Endothelial cell of umbilical vein (primary cell): ENCODE measurements around the gene SRL. TPM values are rescaled to one million over a fixed set of nuclear protein-coding genes. Genes with fewer than 3 reads are reported as not detected.

Experiments
- BruUV-seq: library from RNA; stranded (reverse); fragments of 400-500 nt; replicated peaks from 2 replicates; lab custom pipeline; 2021; lab: Mats Ljungman, UMichigan
- CTCF ChIA-PET: fragments of 300-600, 350-600 bp; sonication (Branson Sonifier 250); formaldehyde crosslinking; loops from one replicate; lab custom pipeline; 2021; ENCODE audit warnings: antibody characterized with exemption, inconsistent platforms; lab: Charles Lee
- POLR2A ChIA-PET: fragments of 300-600, 350-600 bp; sonication (Branson Sonifier 250); formaldehyde crosslinking; loops from one replicate; lab custom pipeline; 2021; ENCODE audit warnings: antibody characterized with exemption, inconsistent platforms; lab: Charles Lee
- DNase-seq: peaks from one replicate; pipeline ENCODE4 v3.0.0-alpha.2; 2011; ENCODE audit warnings: low read depth, low spot score
- FAIRE-seq: peaks from 2 replicates; lab custom pipeline; 2011; peaks lifted over from hg19 to GRCh38; lab: Jason Lieb, UNC
- H2AFZ ChIP-seq: 2 replicates; pipeline ENCODE4 v1.6.0; 2012; ENCODE audit warnings: low read depth, low read length, control low read depth, inconsistent platforms
- H3K27ac ChIP-seq: 2 replicates; pipeline ENCODE4 v1.5.1; 2011; ENCODE audit warnings: low read depth, mild to moderate bottlenecking, control low read depth, low read length, moderate library complexity; ENCODE audit not compliant: insufficient read depth
- H3K27me3 ChIP-seq, 2 experiments: 2 replicates each; pipeline versions ENCODE4 v1.6.0 to v1.6.1; 2011; ENCODE audit warnings: low read length in 2 of 2, mixed read lengths in 1 of 2; ENCODE audit not compliant: control insufficient read depth in 2 of 2, insufficient read depth in 2 of 2
- H3K36me3 ChIP-seq, 2 experiments: 2 replicates in 1 of 2; 3 replicates in 1 of 2; pipeline ENCODE4 v1.5.1; 2011; ENCODE audit warnings: low read length in 2 of 2, mild to moderate bottlenecking in 1 of 2, moderate library complexity in 1 of 2; ENCODE audit not compliant: control insufficient read depth in 2 of 2, insufficient read depth in 2 of 2; ENCODE audit errors: extremely low read depth in 1 of 2
- H3K4me1 ChIP-seq: 3 replicates; pipeline ENCODE4 v1.5.1; 2011; ENCODE audit warnings: mild to moderate bottlenecking, low read length; ENCODE audit not compliant: control insufficient read depth, insufficient read depth; ENCODE audit errors: extremely low read depth
- H3K4me2 ChIP-seq: 2 replicates; pipeline ENCODE4 v1.6.1; 2011; ENCODE audit warnings: low read length, control low read depth, mixed read lengths; ENCODE audit not compliant: insufficient read depth
- H3K4me3 ChIP-seq, 3 experiments: fragments of 200-600 bp in 1 of 3; sonication (generic), shearing (Covaris generic) in 1 of 3; replicated peaks in 1 of 3; 2 replicates each; pipeline ENCODE4 v1.5.1; 2011 to 2016; ENCODE audit warnings: control low read depth in 3 of 3, low read length in 3 of 3, mild to moderate bottlenecking in 2 of 3, inconsistent platforms in 1 of 3, low read depth in 1 of 3, moderate library complexity in 1 of 3; ENCODE audit not compliant: insufficient read depth in 1 of 3
- H3K79me2 ChIP-seq: 2 replicates; pipeline ENCODE4 v1.6.0; 2012; ENCODE audit warnings: low read length, inconsistent platforms; ENCODE audit not compliant: control insufficient read depth, insufficient read depth
- H3K9ac ChIP-seq: replicated peaks from 2 replicates; pipeline ENCODE3; 2011; ENCODE audit warnings: low read length, control low read depth; ENCODE audit not compliant: insufficient read depth; ENCODE audit errors: extremely low read depth
- H3K9me1 ChIP-seq: replicated peaks from 3 replicates; pipeline ENCODE4 v1.6.0; 2011; ENCODE audit warnings: mild to moderate bottlenecking, low read length; ENCODE audit not compliant: control insufficient read depth, insufficient read depth; ENCODE audit errors: extremely low read depth
- H3K9me3 ChIP-seq: replicated peaks from 2 replicates; pipeline ENCODE4 v1.5.1; 2012; ENCODE audit warnings: low read length, inconsistent platforms; ENCODE audit not compliant: control insufficient read depth, insufficient read depth
- H4K20me1 ChIP-seq: replicated peaks from 2 replicates; pipeline ENCODE3; 2011; ENCODE audit warnings: mild to moderate bottlenecking, low read length; ENCODE audit not compliant: control insufficient read depth, insufficient read depth; ENCODE audit errors: extremely low read depth
- EZH2 ChIP-seq: IDR thresholded peaks from 2 replicates; pipeline ENCODE4 v1.6.1; 2012; ENCODE audit warnings: borderline replicate concordance, low read depth, mild to moderate bottlenecking, moderate library complexity, low read length, inconsistent platforms; ENCODE audit not compliant: severe bottlenecking
- FOS ChIP-seq: IDR thresholded peaks from 2 replicates; pipeline ENCODE4 v1.6.1; 2011; ENCODE audit warnings: mild to moderate bottlenecking, low read length, moderate library complexity, borderline replicate concordance; ENCODE audit not compliant: insufficient read depth
- GATA2 ChIP-seq: IDR thresholded peaks from 2 replicates; pipeline ENCODE4 v1.7.0; 2011; ENCODE audit warnings: low read depth, mild to moderate bottlenecking, moderate library complexity, mixed read lengths, low read length; ENCODE audit not compliant: insufficient read length, insufficient read depth
- JUN ChIP-seq: IDR thresholded peaks from 2 replicates; pipeline ENCODE4 v1.6.1; 2011; ENCODE audit warnings: borderline replicate concordance, low read depth; ENCODE audit not compliant: insufficient read length, insufficient read depth
- MYC ChIP-seq: IDR thresholded peaks from one replicate; pipeline ENCODE4 v1.6.1; 2011; ENCODE audit warnings: mild to moderate bottlenecking, low read depth, low read length
- POLR2A ChIP-seq: IDR thresholded peaks from 2 replicates; pipeline ENCODE4 v1.6.1; 2012; ENCODE audit warnings: low read depth, mild to moderate bottlenecking, control low read depth, low read length
- POLR2AphosphoS5 ChIP-seq: IDR thresholded peaks from 2 replicates; pipeline ENCODE4 v1.6.1; 2012; ENCODE audit warnings: low read depth, mild to moderate bottlenecking, control low read depth, low read length, moderate library complexity; ENCODE audit not compliant: insufficient read depth
- dilution Hi-C: fragments of 300-500 bp; cut with MboI; formaldehyde crosslinking; loops from one replicate; pipeline ENCODE4 v1.15.0; 2019; ENCODE audit warnings: low sequenced_read_pairs; ENCODE audit not compliant: extremely low pct_ligation_motif_present
- intact Hi-C: fragments of 100-400 bp; cut with micrococcal nuclease; formaldehyde crosslinking; loops from one replicate; pipeline ENCODE4 v1.10.0; 2022
- polyA plus RNA-seq, 4 experiments: library from polyadenylated mRNA; depleted of rRNA in 3 of 4; stranded (reverse) in 3 of 4; unstranded in 1 of 4; fragments of >200 nt; gene quantifications; 2 replicates each; pipeline versions ENCODE4 v1.2.1 to v1.2.3, GENCODE V29; 2011 to 2012; ENCODE audit warnings: missing spikeins in 1 of 4
- total RNA-seq: library from RNA; stranded (reverse); gene quantifications from 2 replicates; pipeline ENCODE4 v1.2.3, GENCODE V29; 2021
- TF ChIP-seq, protein P1 (sequence below), 2 donors: IDR thresholded peaks; 1 replicate in 1 of 2; 2 replicates in 1 of 2; pipeline ENCODE4 v1.5.1; 2011; ENCODE audit warnings: low read length in 2 of 2, mild to moderate bottlenecking in 2 of 2, moderate library complexity in 2 of 2, control low read depth in 1 of 2, inconsistent platforms in 1 of 2, low read depth in 1 of 2; ENCODE audit not compliant: insufficient read depth in 1 of 2; ENCODE audit errors: extremely low read depth in 1 of 2
- TF ChIP-seq, protein P2 (sequence below): IDR thresholded peaks from 2 replicates; pipeline ENCODE4 v1.6.1; 2011; ENCODE audit not compliant: insufficient read depth, insufficient read length

Gene SRL
- total and polyA plus RNA-seq, 2 donors (not counting 3 experiments of a cell fraction or from before 2014, with no cell fraction given) = 0.21 to 0.29 TPM

DNA sequence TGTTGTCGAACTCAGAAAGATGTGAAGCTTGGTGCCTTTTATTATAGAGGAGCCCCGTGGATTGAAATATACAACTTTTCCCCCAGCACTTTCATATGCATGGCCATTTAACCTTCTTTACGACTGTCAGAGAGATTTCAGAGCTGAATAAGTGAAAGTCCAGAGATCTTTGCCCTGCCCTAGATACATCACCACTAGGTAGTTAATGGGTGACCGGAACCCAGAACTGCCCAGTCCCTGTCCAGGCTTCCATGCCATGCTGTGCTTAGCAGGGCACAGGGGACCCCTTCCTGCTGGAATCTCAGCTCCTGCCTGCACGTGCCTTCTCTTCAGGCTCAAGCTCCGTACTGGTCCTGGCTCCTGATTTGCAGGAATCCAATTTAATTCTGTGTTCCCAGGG, 32.2 kb downstream of the SRL start:
- Histone ChIP-seq H3K9me3 (no peaks in the 10 kb centered on the region), H3K4me2 (no peak overlapping the region), H3K27ac (no peak overlapping the region), H2AFZ (no peak overlapping the region), H3K4me1 (no peaks in the 10 kb centered on the region), H3K79me2 (no peaks in the 10 kb centered on the region), H3K4me3 (no peak overlapping the region), H3K27me3 (no peaks in the 10 kb centered on the region), H3K9ac (no peak overlapping the region), H3K36me3 (no peaks in the 10 kb centered on the region), H4K20me1 (no peaks in the 10 kb centered on the region), H3K9me1 (no peaks in the 10 kb centered on the region)
- FAIRE-seq (no peak), DNase-seq (no peak)
- no TSS peak for BruUV-seq
- dilution Hi-C loops (no loop called here), intact Hi-C loops (no loop called here)
- TF ChIP-seq, protein P1, sequence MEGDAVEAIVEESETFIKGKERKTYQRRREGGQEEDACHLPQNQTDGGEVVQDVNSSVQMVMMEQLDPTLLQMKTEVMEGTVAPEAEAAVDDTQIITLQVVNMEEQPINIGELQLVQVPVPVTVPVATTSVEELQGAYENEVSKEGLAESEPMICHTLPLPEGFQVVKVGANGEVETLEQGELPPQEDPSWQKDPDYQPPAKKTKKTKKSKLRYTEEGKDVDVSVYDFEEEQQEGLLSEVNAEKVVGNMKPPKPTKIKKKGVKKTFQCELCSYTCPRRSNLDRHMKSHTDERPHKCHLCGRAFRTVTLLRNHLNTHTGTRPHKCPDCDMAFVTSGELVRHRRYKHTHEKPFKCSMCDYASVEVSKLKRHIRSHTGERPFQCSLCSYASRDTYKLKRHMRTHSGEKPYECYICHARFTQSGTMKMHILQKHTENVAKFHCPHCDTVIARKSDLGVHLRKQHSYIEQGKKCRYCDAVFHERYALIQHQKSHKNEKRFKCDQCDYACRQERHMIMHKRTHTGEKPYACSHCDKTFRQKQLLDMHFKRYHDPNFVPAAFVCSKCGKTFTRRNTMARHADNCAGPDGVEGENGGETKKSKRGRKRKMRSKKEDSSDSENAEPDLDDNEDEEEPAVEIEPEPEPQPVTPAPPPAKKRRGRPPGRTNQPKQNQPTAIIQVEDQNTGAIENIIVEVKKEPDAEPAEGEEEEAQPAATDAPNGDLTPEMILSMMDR (IDR thresholded peaks at IDR 0.05; ENCODE audit: extremely low read depth in 1 of 2, insufficient read depth in 1 of 2, low read depth in 1 of 2, low read length in 2 of 2) = no peak
- no peak for TF ChIP-seq POLR2A
- POLR2A ChIA-PET = no interaction called here
- CTCF ChIA-PET = interaction anchor here (0.8 to 1.7 kb wide), 2 partner anchors 9 to 10 kb away, joined by 3 to 7 read pairs; no protein-coding TSS in a partner anchor

DNA sequence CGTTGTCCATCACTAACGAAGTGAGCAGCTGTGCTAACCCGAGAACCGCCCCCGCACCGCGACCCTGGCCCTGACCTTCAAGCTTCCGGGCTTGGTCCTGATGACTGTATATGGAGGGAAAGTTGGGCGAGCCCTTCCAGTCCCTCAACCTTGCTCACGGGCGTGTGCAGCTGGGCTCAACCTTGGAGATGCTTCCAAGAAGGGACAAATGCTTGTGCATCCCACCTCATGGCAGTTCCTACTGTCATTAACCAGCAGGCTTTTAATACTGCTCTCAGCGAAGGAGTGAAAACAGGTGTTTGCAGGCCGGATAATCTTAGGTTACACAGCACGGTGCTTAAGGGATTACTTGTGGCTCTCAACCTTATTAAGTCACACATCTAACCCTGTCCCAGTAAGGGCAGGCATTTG, 33.5 kb downstream of the SRL start:
- Histone ChIP-seq H3K9ac (no peak overlapping the region), H3K4me2 (no peak overlapping the region), H3K4me3 (no peak overlapping the region), H3K9me1 (no peaks in the 10 kb centered on the region), H3K27me3 (no peaks in the 10 kb centered on the region), H3K4me1 (no peaks in the 10 kb centered on the region), H3K9me3 (no peaks in the 10 kb centered on the region), H3K36me3 (no peaks in the 10 kb centered on the region), H3K79me2 (no peaks in the 10 kb centered on the region), H2AFZ (no peak overlapping the region), H3K27ac (no peak overlapping the region), H4K20me1 (no peaks in the 10 kb centered on the region)
- no peak for DNase-seq
- no peak for FAIRE-seq
- POLR2A ChIA-PET = no interaction called here
- no TSS peak for BruUV-seq
- intact Hi-C loops = no loop called here
- dilution Hi-C loops = no loop called here
- TF ChIP-seq MYC (no peak), POLR2AphosphoS5 (no peak), POLR2A (no peak), EZH2 (no peak), GATA2 (no peak), FOS (no peak), JUN (no peak)
- TF ChIP-seq, protein P2, sequence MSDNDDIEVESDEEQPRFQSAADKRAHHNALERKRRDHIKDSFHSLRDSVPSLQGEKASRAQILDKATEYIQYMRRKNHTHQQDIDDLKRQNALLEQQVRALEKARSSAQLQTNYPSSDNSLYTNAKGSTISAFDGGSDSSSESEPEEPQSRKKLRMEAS = no peak
- TF ChIP-seq, protein P1 (IDR thresholded peaks at IDR 0.05; ENCODE audit: extremely low read depth in 1 of 2, insufficient read depth in 1 of 2, low read depth in 1 of 2, low read length in 2 of 2) = no peak
- CTCF ChIA-PET = no interaction called here
